ENCODE results near the gene ZNF169.

DNA sequence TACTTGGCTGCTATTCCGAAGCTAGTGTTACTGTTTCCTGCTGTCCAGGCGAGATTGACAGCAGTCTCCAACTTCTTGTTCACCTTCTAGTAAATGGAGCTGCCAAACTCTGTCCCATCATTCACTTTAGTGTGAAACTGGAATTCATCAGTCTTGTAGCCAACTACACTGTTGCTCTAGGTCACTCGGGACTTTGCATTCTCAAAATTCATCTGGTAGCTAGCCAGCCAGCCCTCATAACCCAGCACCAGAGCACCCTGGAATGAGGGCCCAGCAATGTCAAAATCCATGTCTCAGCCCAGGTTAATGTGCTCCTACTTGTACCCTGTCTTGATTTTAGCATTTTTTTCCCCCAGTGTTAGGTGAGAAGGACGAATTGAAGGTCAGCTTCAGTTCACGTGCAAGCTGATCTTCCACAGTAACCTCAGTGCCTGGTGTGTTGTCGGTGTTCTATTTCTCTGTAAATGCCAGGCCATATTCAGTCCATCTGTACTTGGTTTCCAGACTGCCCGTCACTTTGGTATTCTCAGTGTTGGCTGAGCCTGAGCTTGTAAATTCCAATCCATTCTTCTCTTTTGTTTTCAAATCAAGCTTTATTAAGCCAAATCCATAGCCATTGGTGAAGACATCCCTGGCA, 28.9 kb downstream of the ZNF169 start:
- TF ChIP-seq RAD21 (conservative IDR thresholded peaks at IDR 0.05) (no peak), TAF1 (IDR thresholded peaks at IDR 0.05; ENCODE audit: low read depth) (no peak), CTCF (IDR thresholded peaks at IDR 0.05; ENCODE audit: poor library complexity, severe bottlenecking) (no peak), EP300 (conservative IDR thresholded peaks at IDR 0.05; ENCODE audit: poor library complexity, severe bottlenecking) (no peak), MXI1 (conservative IDR thresholded peaks at IDR 0.05; ENCODE audit: poor library complexity, severe bottlenecking) (no peak), REST (IDR thresholded peaks at IDR 0.05; ENCODE audit: borderline replicate concordance) (no peak), SMC3 (conservative IDR thresholded peaks at IDR 0.05; ENCODE audit: poor library complexity) (no peak), POLR2AphosphoS5 (IDR thresholded peaks at IDR 0.05) (no peak)

Measured in neural cell (in vitro differentiated cells).